NCI-H1048 (cell line): ENCODE results near the gene NCAM1.

Experiments used
- DNase-seq: peaks from one replicate; lab custom pipeline; 2025; lab: John Stamatoyannopoulos, UW

NCAM1 gene

DNA sequence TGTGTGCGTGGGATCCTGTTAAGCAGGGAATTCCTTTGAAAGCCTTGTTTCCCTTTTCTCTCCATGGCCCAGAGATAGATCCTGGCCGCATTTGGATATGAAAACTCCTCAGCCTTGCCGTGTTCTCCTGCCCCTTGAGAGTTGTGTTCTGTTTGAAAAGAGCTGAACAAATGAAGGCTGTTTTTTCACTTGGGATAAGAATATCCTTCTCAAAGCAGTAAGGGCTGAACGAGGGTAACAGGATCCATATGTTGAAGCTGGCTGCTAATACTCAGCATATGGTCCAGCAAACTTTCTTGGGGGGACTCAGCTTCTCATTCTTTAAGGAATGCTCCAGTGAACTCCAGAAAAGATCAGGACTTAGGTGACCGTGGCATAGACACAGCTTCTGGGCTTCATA lies 238.6 kb downstream of the NCAM1 start:
- no peak for DNase-seq

GRCh38 chr11:113201054-113201818 lies 240.0 kb downstream of the NCAM1 start:
- no peak for DNase-seq

GRCh38 chr11:113202431-113202830 lies 241.2 kb downstream of the NCAM1 start:
- DNase-seq, result no peak

- DNase-seq, result no peak
Observed at GRCh38 chr11:113203141-113203753, 242.0 kb downstream of the NCAM1 start.

GRCh38 chr11:113204280-113204679 lies 243.1 kb downstream of the NCAM1 start:
- no peak for DNase-seq

DNA sequence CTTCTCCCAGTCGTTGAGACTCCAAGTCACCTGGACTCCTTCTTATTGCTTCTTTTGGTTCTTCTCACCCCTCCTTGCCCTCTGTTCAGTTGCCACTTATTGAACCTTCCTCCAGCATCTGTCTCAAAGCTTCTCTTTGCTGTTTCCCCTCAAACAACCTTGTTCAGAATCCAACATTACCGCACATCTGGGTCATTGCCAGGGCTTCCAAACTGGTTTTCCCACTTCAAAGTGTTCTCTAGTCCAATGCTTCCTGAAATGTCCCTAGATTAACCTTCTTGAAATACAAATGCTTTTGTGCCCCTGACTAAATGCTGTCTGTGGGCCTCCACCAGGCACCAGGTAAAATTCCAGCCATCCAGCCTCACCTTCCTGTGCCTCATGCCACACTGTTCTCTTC lies 252.3 kb downstream of the NCAM1 start:
- DNase-seq, result no peak

DNA sequence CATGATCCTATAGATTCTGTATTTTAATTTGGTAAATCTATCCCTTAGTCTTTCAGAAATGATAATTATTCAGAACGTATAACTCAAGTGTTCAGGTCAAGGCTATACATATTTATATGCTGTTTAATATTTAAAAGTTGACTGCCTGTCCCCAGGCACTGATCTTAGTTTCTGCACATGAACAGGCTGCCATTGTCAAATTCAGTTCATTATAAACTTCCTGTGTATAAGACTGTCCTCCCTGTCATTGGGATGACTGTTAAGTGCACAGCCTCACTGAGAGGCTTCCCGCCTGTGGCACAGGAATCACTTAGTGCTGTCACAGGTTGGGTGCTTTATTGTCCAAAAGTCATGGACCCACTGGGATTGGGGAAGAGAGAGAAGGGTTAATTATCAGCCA lies 261.0 kb downstream of the NCAM1 start:
- no peak for DNase-seq

DNA sequence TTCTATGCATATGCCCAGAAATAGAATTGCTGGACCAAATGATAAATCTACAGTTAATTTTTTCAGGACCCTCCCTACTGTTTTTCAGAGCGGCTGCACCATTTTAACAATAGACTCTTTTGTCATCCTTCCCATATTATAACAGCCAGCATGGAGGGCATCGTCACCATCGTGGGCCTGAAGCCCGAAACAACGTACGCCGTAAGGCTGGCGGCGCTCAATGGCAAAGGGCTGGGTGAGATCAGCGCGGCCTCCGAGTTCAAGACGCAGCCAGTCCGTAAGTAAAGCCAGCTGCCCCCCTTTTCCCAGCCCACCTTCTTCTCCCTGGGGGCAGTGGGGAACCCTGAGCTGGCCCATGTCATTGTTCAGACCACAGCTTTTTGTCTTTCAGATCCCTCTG lies 273.7 kb downstream of the NCAM1 start:
- no peak for DNase-seq

DNA sequence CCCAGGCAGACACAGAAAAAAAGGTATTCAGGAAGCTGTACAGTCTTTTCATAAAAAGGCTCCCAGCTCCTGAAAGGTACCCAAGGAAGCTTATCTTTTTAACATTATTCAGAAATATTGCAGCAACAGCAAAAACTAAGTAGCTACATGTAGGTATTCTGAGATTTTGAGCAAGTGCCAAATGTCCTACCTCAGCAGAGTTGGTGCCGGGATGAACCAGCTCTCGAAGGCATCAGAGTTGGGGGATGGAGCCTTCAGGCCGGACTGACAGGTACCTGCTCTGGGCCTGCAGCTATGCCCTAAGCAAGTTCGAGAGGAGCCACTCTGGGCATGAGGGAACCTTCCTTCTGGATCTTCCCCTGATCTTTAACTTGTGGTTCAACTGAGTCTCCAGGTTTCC lies 276.0 kb downstream of the NCAM1 start:
- no peak for DNase-seq

GRCh38 chr11:113238721-113239120 lies 277.5 kb downstream of the NCAM1 start:
- no peak for DNase-seq

GRCh38 chr11:113240389-113240788 lies 279.2 kb downstream of the NCAM1 start:
- no peak for DNase-seq

- DNase-seq, result no peak
Observed at GRCh38 chr11:113240790-113241635, 279.8 kb downstream of the NCAM1 start.

GRCh38 chr11:113241636-113242054 lies 280.4 kb downstream of the NCAM1 start:
- DNase-seq, result no peak

DNA sequence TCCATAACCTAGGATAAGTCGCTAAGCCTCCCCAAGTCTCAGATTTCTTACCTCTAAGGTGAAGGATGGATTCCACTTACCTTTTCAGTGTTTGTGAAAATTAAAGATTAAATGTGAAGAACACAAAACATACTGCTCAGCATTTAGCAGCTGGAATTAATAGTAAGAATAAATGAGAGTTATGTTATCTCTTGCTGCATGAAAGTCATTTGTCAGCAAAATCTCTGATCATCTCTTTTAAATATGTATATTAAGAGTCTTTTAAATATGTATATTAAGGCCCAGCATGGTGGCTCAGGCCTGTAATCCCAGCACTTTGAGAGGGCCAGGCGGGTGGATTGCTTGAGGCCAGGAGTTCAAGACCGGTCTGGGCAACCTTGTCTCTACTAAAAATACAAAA lies 280.8 kb downstream of the NCAM1 start:
- DNase-seq, result no peak

- DNase-seq, result no peak
Observed at GRCh38 chr11:113242767-113243397, 281.7 kb downstream of the NCAM1 start.

- no peak for DNase-seq
Observed at GRCh38 chr11:113243696-113244095, 282.5 kb downstream of the NCAM1 start.

DNA sequence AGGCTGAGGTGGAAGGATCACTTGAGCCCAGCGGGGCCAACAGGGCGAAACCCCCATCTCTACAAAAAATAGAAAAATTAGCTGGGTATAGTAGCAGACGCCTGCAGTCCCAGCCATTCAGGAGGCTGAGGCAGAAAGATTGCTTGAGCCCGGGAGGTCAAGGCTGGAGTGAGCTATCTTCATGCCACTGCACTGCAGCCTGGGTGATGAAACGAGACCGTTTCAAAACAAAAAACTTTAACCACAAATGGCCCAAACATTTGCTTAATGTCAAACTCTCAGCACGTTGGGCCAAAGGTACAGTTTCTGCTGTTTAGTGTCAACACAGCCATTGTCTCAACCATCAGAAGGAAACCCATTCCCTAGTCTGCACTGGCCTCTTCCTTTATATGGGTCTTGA lies 284.0 kb downstream of the NCAM1 start:
- no peak for DNase-seq

GRCh38 chr11:113247221-113247620 lies 286.0 kb downstream of the NCAM1 start:
- DNase-seq, result no peak

DNA sequence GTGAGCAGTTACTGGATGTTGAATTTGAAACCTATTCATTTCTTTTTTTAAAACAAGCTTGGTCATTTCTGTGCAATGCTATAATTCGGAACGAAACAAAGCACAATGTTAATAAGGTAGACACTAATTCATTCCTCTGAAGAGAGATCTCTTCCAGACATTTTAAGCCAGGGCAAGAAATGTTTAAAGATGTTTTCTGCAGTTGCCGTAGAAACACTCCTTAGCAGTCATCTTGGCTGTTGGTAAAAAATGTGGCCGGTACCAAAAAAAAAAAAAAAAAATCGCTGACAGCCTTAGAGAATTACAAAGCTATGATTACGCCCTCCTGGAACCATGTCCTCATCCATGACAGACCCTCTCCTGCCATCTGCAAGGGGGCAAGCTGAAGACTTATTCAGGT lies 286.7 kb downstream of the NCAM1 start:
- DNase-seq, result no peak

GRCh38 chr11:113248702-113249490 lies 287.7 kb downstream of the NCAM1 start:
- no peak for DNase-seq

DNA sequence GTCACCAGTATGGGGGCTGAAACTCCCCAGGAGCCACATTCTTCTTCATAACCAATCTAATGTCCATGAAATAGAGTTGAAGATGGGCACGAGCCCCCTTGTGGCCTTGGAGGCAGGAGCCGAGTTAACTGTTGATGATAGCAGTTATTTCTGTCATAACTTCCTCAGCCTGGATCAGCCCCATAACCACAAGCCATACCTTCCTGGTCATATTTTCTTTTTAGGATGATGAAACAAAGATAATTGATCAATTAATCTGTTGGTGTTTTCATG lies 288.2 kb downstream of the NCAM1 start:
- no peak for DNase-seq

GRCh38 chr11:113249786-113250185 lies 288.6 kb downstream of the NCAM1 start:
- DNase-seq, result no peak
